Spleen (tissue), 11 donors: ENCODE measurements around the gene TRIM8. TPM values are rescaled to one million over a fixed set of nuclear protein-coding genes. Genes with fewer than 3 reads are reported as not detected.

Experiments used
- DNase-seq: peaks from one replicate; pipeline ENCODE4 v3.0.0-alpha.2; 2020
- H3K27ac ChIP-seq, 8 donors: fragments of 200-600 bp; sonication (generic) in 7 of 8; 1 replicate in 4 of 8; 2 replicates in 4 of 8; pipeline versions ENCODE4 v1.5.0 to v1.8.0; 2016 to 2021; ENCODE audit warnings: inconsistent platforms in 4 of 8, mild to moderate bottlenecking in 4 of 8, moderate library complexity in 1 of 8
- H3K27me3 ChIP-seq, 7 donors: fragments of 200-600 bp; sonication (generic) in 6 of 7; replicated peaks in 1 of 7; 1 replicate in 4 of 7; 2 replicates in 3 of 7; pipeline versions ENCODE4 v1.5.0 to v1.8.0; 2016 to 2021; ENCODE audit warnings: inconsistent platforms in 3 of 7, mild to moderate bottlenecking in 1 of 7
- H3K36me3 ChIP-seq, 6 donors: fragments of 200-600 bp; sonication (generic) in 5 of 6; 1 replicate in 4 of 6; 2 replicates in 2 of 6; pipeline versions ENCODE4 v1.5.0 to v1.8.0; 2016 to 2021; ENCODE audit warnings: inconsistent platforms in 2 of 6
- H3K4me1 ChIP-seq, 6 donors: fragments of 200-600 bp; sonication (generic) in 5 of 6; 1 replicate in 3 of 6; 2 replicates in 3 of 6; pipeline versions ENCODE4 v1.5.0 to v1.8.0; 2016 to 2021; ENCODE audit warnings: inconsistent platforms in 3 of 6
- H3K4me3 ChIP-seq, 8 donors: fragments of 200-600 bp; sonication (generic) in 7 of 8; 1 replicate in 4 of 8; 2 replicates in 4 of 8; pipeline versions ENCODE4 v1.5.0 to v1.8.0; 2016 to 2021; ENCODE audit warnings: inconsistent platforms in 4 of 8, mild to moderate bottlenecking in 4 of 8, moderate library complexity in 2 of 8
- H3K9me3 ChIP-seq, 8 donors: fragments of 200-600 bp; sonication (generic) in 7 of 8; 1 replicate in 4 of 8; 2 replicates in 4 of 8; pipeline versions ENCODE4 v1.5.0 to v1.8.0; 2016 to 2021; ENCODE audit warnings: inconsistent platforms in 4 of 8
- POLR2A ChIP-seq, 3 donors: fragments of 450-650 bp; IDR thresholded peaks; one replicate each; pipeline ENCODE4 v1.5.1; 2017; ENCODE audit warnings: antibody characterized with exemption in 3 of 3, mild to moderate bottlenecking in 1 of 3
- POLR2AphosphoS5 ChIP-seq, 3 donors: sonication (generic); formaldehyde crosslinking; IDR thresholded peaks; one replicate each; pipeline ENCODE4 v1.5.1; 2017; ENCODE audit warnings: antibody characterized with exemption in 3 of 3
- WGBS, 5 donors: extraction: QIAGEN DNeasy Blood & Tissue Kit in 3 of 5; methylation state at CpG; one replicate each; pipeline versions ENCODE4 v1.1.5 to v1.1.7; 2013 to 2018; 5-methylcytosine and 5-hydroxymethylcytosine counted together
- intact Hi-C: fragments of 100-400 bp; cut with DNase I; formaldehyde crosslinking; loops from one replicate; pipeline ENCODE4 v1.15.0; 2023; ENCODE audit warnings: low total_unique reads
- polyA plus RNA-seq, 3 donors: library from polyadenylated mRNA; stranded (reverse); fragments of 200-250 nt; gene quantifications; one replicate each; pipeline ENCODE4 v1.2.1, GENCODE V29; 2013
- total RNA-seq, 7 donors: library from RNA; depleted of rRNA in 3 of 7; stranded (reverse); fragments of >200 nt in 3 of 7; fragmentation: NEBNext Ultra II Directional in 4 of 7; extraction: Animal tissue kit (Norgen Biotek cat#: 25700) in 4 of 7; gene quantifications; one replicate each; pipeline versions ENCODE4 v1.1.0 to v1.2.1, GENCODE V29; 2016 to 2021
- TF ChIP-seq, protein P1 (sequence below), 11 experiments: fragments of 200-600 bp in 7 of 11; fragments of 450-650 bp in 4 of 11; sonication (generic) in 4 of 11; IDR thresholded peaks in 8 of 11; conservative IDR thresholded peaks in 3 of 11; 1 replicate in 7 of 11; 2 replicates in 4 of 11; pipeline versions ENCODE4 v1.4.0 to v1.8.0; 2016 to 2021; ENCODE audit warnings: antibody characterized with exemption in 11 of 11, inconsistent platforms in 4 of 11, mild to moderate bottlenecking in 1 of 11
- donor health status: healthy with polysubstance abuse.
- donor health status: DM: no; HTN: no; CAD: no; lungs with moderate emphysema.
- donor health status: DM: no; HTN: no; CAD: no.
- donor health status: Bipolar disorder and iron deficiency.
- donor health status: healthy.
- donor health status: DM: no; HTN: no; CAD: no.
- donor health status: DM: yes; HTN: yes; CAD: no.

TRIM8 gene
- total and polyA plus RNA-seq, 10 donors, result 23.5 to 116 (median 87.8) TPM

GRCh38 chr10:102675011-102675665, 30.9 kb downstream of the TRIM8 start:
- no peak for DNase-seq
- H3K36me3 ChIP-seq, result no peaks in the 10 kb centered on the region
- intact Hi-C loops, result no loop called here
- H3K4me3 ChIP-seq, result peak overlapping the region in 1 of 8 donors; percentile 51
- peak overlapping the region; percentile 46 to 89 (median 74) for H3K27ac ChIP-seq
- no peaks in the 10 kb centered on the region for H3K9me3 ChIP-seq
- TF ChIP-seq POLR2A (IDR thresholded peaks at IDR 0.05) (no peak), POLR2AphosphoS5 (IDR thresholded peaks at IDR 0.05) (no peak)
- TF ChIP-seq, protein P1, sequence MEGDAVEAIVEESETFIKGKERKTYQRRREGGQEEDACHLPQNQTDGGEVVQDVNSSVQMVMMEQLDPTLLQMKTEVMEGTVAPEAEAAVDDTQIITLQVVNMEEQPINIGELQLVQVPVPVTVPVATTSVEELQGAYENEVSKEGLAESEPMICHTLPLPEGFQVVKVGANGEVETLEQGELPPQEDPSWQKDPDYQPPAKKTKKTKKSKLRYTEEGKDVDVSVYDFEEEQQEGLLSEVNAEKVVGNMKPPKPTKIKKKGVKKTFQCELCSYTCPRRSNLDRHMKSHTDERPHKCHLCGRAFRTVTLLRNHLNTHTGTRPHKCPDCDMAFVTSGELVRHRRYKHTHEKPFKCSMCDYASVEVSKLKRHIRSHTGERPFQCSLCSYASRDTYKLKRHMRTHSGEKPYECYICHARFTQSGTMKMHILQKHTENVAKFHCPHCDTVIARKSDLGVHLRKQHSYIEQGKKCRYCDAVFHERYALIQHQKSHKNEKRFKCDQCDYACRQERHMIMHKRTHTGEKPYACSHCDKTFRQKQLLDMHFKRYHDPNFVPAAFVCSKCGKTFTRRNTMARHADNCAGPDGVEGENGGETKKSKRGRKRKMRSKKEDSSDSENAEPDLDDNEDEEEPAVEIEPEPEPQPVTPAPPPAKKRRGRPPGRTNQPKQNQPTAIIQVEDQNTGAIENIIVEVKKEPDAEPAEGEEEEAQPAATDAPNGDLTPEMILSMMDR (IDR thresholded peaks at IDR 0.05 in 8 of 11, conservative IDR thresholded peaks at IDR 0.05 in 3 of 11), result no peak
- WGBS, 5 donors, result 51 to 74% (median 54%) methylated on average over 8 of the region's 8 CpGs
- H3K27me3 ChIP-seq, result no peaks in the 10 kb centered on the region
- peaks cover 30 to 86% (median 62%) of the 10 kb centered on the region in 6 donors for H3K4me1 ChIP-seq

- H3K4me1 ChIP-seq, result peaks cover 30 to 78% (median 59%) of the 10 kb centered on the region in 6 donors
- no peaks in the 10 kb centered on the region for H3K36me3 ChIP-seq
- H3K27ac ChIP-seq, result peak overlapping the region; percentile 46 to 89 (median 74)
- 35 to 41% (median 38%) methylated on average over 16 of the region's 16 CpGs for WGBS, 5 donors
- intact Hi-C loops, result no loop called here
- H3K4me3 ChIP-seq, result peak overlapping the region in 1 of 8 donors; percentile 51
- H3K27me3 ChIP-seq, result no peaks in the 10 kb centered on the region
- H3K9me3 ChIP-seq, result no peaks in the 10 kb centered on the region
- no peak for DNase-seq
- TF ChIP-seq, protein P1 (IDR thresholded peaks at IDR 0.05 in 8 of 11, conservative IDR thresholded peaks at IDR 0.05 in 3 of 11), result no peak
- TF ChIP-seq POLR2AphosphoS5 (IDR thresholded peaks at IDR 0.05) (peak in 1 of 3 donors; percentile 72), POLR2A (IDR thresholded peaks at IDR 0.05) (no peak)
Observed at GRCh38 chr10:102675666-102676533, 31.6 kb downstream of the TRIM8 start.

- WGBS, 5 donors, result 72 to 80% (median 79%) methylated on average over 9 of the region's 9 CpGs
- H3K36me3 ChIP-seq, result peaks cover 0 to 5% (median 0%) of the 10 kb centered on the region in 6 donors
- peak overlapping the region in 7 of 8 donors; percentile 36 to 89 (median 76) for H3K27ac ChIP-seq
- H3K9me3 ChIP-seq, result no peaks in the 10 kb centered on the region
- peaks cover 30 to 75% (median 58%) of the 10 kb centered on the region in 6 donors for H3K4me1 ChIP-seq
- no peak for DNase-seq
- TF ChIP-seq POLR2AphosphoS5 (IDR thresholded peaks at IDR 0.05) (no peak), POLR2A (IDR thresholded peaks at IDR 0.05) (no peak)
- TF ChIP-seq, protein P1 (IDR thresholded peaks at IDR 0.05 in 8 of 11, conservative IDR thresholded peaks at IDR 0.05 in 3 of 11), result no peak
- intact Hi-C loops, result no loop called here
- H3K4me3 ChIP-seq, result peak overlapping the region in 1 of 8 donors; percentile 15
- no peaks in the 10 kb centered on the region for H3K27me3 ChIP-seq
Observed at GRCh38 chr10:102676534-102677315, 32.4 kb downstream of the TRIM8 start.
